ENCODE data around the gene CLVS2.

DNA sequence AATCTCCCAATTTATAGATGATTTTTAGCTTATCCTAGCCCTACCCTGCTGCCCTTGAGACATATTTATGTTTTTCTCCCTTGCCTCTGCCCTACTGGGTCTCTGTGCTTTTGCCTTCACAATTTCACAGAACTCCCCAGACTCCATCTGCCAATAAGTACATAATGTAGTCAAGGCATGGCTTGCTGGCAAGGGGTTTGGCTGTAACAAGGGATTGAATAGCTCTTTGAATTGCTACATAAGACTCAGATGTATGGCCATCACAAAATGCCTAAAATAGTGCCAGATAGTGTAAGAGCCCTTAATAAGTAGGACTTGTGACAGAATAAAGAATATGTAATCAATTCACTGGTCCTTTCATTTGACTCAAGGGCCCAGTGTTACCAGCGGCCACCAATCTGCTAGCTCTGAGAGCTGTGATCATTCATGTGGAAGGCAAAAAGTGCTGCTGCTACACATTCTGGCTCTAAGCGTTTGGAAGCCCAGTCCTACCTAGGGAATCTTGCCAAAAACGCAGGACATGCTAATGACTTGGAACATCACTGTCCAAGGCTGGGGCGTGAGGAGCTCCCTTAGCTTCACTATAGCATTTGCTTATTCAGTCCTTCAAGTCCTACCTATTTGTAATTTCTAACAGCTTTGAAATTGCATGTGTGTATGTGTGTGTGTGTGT lies 20.5 kb downstream of the CLVS2 start:
- no peak for TF ChIP-seq POLR2AphosphoS5 (IDR thresholded peaks at IDR 0.05)
- TF ChIP-seq, protein P1, sequence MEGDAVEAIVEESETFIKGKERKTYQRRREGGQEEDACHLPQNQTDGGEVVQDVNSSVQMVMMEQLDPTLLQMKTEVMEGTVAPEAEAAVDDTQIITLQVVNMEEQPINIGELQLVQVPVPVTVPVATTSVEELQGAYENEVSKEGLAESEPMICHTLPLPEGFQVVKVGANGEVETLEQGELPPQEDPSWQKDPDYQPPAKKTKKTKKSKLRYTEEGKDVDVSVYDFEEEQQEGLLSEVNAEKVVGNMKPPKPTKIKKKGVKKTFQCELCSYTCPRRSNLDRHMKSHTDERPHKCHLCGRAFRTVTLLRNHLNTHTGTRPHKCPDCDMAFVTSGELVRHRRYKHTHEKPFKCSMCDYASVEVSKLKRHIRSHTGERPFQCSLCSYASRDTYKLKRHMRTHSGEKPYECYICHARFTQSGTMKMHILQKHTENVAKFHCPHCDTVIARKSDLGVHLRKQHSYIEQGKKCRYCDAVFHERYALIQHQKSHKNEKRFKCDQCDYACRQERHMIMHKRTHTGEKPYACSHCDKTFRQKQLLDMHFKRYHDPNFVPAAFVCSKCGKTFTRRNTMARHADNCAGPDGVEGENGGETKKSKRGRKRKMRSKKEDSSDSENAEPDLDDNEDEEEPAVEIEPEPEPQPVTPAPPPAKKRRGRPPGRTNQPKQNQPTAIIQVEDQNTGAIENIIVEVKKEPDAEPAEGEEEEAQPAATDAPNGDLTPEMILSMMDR (IDR thresholded peaks at IDR 0.05 in 8 of 11, conservative IDR thresholded peaks at IDR 0.05 in 3 of 11), result no peak
